NB4 (cell line): ENCODE measurements around the gene MTHFD2L.

Source experiments
- CTCF ChIP-seq: IDR thresholded peaks from one replicate; pipeline ENCODE4 v1.5.1; 2012; ENCODE audit warnings: low read depth, low read length
- MAX ChIP-seq: IDR thresholded peaks from 2 replicates; pipeline ENCODE4 v1.6.1; 2011; ENCODE audit warnings: low read depth, low read length
- POLR2A ChIP-seq: IDR thresholded peaks from 2 replicates; pipeline ENCODE4 v1.6.1; 2011; ENCODE audit warnings: mild to moderate bottlenecking; ENCODE audit not compliant: insufficient read length; ENCODE audit errors: extremely low read depth

GRCh38 chr4:74203467-74203866 lies 45.5 kb downstream of the MTHFD2L start:
- no peak for TF ChIP-seq CTCF
- TF ChIP-seq POLR2A = no peak
- no peak for TF ChIP-seq MAX
